ENCODE data around the gene KIFC3. TPM values are rescaled to one million over a fixed set of nuclear protein-coding genes. Genes with fewer than 3 reads are reported as not detected.

KIFC3 gene
- total RNA-seq, 1 donor = 5.8 TPM

DNA sequence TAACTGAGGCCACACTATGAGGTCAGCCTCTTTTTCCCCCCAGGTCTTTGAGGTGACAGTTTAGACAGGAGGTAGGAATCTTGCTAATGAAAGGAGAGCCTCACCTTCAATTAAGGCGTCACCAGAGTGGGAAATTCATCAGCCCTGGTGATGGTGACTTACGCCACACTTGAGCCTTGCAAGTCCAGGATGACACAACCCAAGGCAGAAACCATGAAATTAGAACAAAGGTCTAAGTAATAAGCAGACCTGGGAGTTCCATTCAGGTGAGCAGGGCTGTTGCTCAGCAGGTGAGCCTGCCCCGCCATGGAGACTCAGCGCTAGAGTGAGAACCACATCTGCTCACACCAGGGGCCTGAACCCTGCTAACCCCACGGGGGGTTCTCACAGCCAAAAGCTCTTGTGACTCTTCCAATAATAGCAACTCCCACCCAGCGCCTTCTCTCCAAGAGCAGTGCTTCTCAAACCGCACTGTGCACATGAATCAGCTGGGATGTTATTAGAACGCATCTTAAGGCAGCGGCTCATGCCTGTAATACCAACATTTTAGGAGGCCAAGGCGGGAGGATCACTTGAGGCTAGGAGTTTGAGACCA is 28.7 kb upstream of the KIFC3 start:
- no peaks in the 10 kb centered on the region for H3K9me3 ChIP-seq (ENCODE audit: low read depth, low read length)
- no peaks in the 10 kb centered on the region for H3K4me1 ChIP-seq (ENCODE audit: insufficient read depth, low read length)
- H3K27me3 ChIP-seq (ENCODE audit: insufficient read depth, low read length) = no peaks in the 10 kb centered on the region
- H3K4me3 ChIP-seq (ENCODE audit: low read length) = no peak overlapping the region

DNA sequence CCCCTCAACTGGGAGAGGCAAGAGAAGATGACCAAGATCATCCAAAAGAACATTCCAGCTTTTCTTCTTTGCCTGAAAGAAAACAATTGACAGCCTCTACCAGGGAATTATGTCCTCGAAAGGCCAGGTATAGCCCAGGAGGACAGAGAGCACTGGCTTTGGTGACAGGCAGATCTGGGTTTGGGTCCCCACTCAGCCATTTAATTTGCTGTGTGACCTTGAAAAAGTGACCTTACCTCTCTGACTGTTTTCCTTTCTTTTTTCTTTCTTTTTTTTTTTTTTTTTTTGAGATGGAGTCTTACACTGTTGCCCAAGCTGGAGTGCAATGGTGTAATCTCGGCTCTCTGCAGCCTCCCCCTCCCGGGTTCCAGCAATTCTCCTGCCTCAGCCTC is 27.7 kb upstream of the KIFC3 start:
- no peak overlapping the region for H3K4me3 ChIP-seq (ENCODE audit: low read length)
- H3K4me1 ChIP-seq (ENCODE audit: insufficient read depth, low read length) = no peaks in the 10 kb centered on the region
- H3K9me3 ChIP-seq (ENCODE audit: low read depth, low read length) = no peaks in the 10 kb centered on the region
- H3K27me3 ChIP-seq (ENCODE audit: insufficient read depth, low read length) = no peaks in the 10 kb centered on the region

DNA sequence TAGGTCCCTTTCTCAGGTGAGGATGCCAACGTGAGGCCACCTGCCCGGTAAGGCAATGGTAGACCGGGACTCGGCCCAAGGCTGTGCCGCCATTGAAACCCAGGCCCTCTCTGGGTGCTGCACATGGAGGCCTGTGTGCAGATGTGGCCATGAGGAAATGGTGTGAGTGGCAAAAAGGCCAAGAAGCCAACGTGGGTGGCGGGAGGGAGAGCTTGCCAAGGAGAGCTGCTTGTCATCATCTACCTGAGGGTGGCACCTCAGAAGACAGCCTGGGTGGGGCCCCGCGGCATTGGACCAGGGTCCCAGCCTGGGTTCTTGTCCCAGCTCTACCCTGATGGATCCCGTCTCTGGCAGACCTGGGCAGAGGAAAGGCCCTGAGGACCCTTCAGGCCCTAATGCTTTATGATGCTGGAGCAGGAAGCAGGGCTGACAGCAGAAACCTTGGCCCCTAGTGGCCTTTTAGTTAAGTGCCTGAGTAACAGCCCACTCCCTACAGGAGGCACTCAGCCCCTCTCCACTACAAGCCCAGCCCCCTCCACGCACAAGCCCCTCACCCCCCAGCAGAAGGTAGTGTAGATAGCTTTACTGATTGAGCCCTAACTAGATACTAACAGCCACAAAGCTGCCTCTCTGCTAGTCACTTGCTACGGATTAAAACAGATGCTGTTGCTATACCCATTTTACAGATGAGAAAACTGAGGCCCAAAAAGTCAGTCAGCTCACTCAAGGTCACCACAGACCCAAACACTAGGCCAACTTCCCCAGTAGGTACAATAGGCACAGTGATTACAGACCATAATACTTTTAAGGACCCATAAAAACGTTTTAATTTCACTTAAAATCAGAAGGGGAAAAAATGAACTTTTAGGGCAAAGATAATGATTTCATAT is 26.2 kb upstream of the KIFC3 start:
- H3K4me1 ChIP-seq (ENCODE audit: insufficient read depth, low read length) = no peaks in the 10 kb centered on the region
- H3K27me3 ChIP-seq (ENCODE audit: insufficient read depth, low read length) = no peaks in the 10 kb centered on the region
- H3K4me3 ChIP-seq (ENCODE audit: low read length) = no peak overlapping the region
- H3K9me3 ChIP-seq (ENCODE audit: low read depth, low read length) = no peaks in the 10 kb centered on the region

DNA sequence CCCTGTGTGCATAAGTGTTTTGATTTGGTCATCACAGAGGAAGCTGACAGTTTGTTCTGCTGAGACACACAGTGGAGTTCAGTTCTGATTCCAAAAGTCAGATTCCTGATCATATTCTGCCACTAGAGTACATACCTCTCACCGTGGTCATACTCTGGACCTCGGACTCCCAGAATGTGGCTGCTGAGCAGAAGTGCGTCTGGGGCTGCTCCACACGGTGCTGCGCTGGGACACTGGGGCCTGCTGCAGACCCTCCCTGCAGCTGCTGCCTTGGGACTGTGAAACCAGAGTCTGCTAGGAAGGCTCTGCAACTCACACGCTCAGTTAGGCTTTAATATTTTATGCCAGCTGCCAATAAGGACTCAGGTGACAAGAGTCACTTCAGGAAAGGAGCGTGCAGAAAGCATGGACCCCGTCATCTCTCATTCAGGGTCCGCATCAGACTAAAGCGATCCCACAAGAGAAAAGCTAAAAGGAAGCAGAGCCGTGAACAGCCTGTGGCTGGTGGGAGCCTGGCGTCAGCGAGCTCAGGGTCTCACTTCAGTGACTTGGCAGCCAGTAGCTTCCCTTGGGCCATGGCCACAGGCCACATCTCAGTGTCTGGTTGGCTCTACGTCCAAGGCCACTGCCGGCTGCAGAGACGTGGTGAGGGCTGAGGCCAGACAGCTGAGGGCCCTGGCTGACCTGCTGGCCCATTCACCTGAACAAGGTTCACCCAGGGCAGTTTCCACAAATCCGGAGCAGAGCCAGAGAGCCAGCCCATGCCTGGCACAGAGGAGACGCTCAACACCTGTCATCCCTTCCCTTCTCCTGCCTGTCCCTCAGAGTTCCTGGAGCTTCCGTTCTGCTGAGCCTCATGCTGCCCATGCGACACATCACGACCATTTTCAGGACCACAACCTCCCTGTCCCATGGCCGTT is 24.7 kb upstream of the KIFC3 start:
- Histone ChIP-seq H3K4me3 (ENCODE audit: low read length) (no peak overlapping the region), H3K27me3 (ENCODE audit: insufficient read depth, low read length) (no peaks in the 10 kb centered on the region), H3K4me1 (ENCODE audit: insufficient read depth, low read length) (no peaks in the 10 kb centered on the region), H3K9me3 (ENCODE audit: low read depth, low read length) (no peaks in the 10 kb centered on the region)

DNA sequence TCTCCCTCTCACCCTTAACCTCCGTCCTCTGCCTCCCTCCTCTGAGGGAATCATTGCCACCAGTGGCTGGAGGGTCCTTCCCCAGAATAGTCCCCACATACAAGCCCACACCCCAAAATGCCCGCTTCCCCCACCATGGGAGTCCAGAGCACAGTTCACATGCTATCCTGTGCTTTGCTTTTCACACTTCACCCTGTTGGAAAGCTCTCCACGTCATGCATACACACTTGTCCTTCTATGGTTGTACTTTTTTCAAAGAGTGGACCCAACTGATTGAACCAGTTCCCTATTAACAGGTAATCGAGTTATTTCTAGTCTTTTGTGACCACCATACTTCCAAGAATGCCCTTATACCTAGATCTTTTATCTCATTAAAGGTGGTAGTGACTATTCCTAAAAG is 23.8 kb upstream of the KIFC3 start:
- H3K4me3 ChIP-seq (ENCODE audit: low read length) = no peak overlapping the region
- no peaks in the 10 kb centered on the region for H3K9me3 ChIP-seq (ENCODE audit: low read depth, low read length)
- no peaks in the 10 kb centered on the region for H3K27me3 ChIP-seq (ENCODE audit: insufficient read depth, low read length)
- no peaks in the 10 kb centered on the region for H3K4me1 ChIP-seq (ENCODE audit: insufficient read depth, low read length)

DNA sequence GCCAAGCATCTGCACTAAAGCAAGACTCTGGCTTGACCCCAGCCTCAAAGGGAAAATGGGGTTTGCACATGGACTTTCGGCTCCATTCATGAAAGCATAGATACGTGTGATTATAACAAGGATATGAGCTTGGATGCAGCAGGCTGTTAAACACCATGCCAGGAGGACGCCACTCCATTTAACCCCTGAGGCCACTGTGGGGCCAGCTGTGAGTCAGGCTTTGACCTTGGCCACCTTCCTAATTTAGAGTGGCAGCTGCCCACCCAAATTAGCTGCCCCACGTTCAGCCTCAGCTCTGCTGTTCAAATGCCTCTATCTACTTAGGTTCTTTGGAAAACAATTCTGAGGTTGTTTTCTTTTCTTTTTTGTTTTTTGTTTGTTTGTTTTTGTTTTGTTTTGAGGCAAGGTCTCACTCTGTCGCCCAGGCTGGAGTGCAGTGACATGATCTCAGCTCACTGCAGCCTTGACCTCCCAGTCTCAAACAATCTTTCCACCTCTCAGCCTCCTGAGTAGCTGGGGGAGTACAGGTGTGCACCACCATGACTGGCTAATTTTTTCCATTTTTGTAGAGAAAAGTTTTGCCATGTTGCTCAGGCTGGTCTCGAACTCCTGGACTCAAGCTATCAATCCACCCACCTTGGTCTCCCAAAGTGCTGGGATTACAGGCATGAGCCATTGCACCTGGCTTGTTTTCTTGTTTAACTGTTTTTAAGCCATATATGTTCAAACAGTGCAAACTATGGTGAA is 23.2 kb upstream of the KIFC3 start:
- H3K4me3 ChIP-seq (ENCODE audit: low read length) = no peak overlapping the region
- H3K27me3 ChIP-seq (ENCODE audit: insufficient read depth, low read length) = no peaks in the 10 kb centered on the region
- H3K4me1 ChIP-seq (ENCODE audit: insufficient read depth, low read length) = no peaks in the 10 kb centered on the region
- no peaks in the 10 kb centered on the region for H3K9me3 ChIP-seq (ENCODE audit: low read depth, low read length)

DNA sequence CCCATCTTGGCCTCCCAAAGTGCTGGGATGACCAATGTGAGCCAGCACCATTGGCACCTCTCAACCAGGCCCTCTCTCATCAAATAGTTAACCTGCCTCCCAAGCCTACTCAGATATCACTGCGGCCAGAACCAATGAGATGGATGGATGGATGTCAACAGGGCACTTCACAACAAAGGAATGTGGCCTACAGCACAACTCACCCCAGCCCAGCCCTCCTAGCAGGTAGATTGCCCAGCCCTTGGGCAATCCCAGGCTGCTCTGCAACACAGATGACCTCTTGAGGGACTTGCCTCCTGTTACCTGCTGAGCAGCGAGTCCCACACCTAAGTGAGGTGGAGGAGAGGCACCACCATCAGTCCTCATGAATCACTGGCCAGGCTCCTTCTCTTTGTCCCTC is 22.6 kb upstream of the KIFC3 start:
- Histone ChIP-seq H3K27me3 (ENCODE audit: insufficient read depth, low read length) (no peaks in the 10 kb centered on the region), H3K9me3 (ENCODE audit: low read depth, low read length) (no peaks in the 10 kb centered on the region), H3K4me1 (ENCODE audit: insufficient read depth, low read length) (no peaks in the 10 kb centered on the region), H3K4me3 (ENCODE audit: low read length) (no peak overlapping the region)

DNA sequence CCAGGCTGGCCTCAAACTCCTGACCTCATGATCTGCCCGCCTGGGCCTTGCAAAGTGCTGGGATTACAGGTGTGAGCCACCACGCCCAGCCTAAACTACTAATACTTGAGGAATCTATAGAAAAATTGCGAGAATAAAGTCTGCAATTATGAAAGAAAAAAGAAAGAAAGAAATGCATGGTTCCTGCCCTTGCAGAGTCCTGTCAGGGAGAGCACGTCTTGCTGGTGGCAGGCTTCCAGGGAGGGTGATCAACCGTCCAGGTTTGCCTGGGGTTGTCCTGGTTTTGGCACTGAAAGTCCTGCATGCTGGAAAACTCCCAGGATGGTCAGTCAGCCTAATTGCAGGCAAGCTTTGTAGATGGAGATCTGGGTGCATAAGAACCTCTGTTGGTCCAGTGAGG is 21.5 kb upstream of the KIFC3 start:
- Histone ChIP-seq H3K9me3 (ENCODE audit: low read depth, low read length) (no peaks in the 10 kb centered on the region), H3K27me3 (ENCODE audit: insufficient read depth, low read length) (no peaks in the 10 kb centered on the region), H3K4me3 (ENCODE audit: low read length) (no peak overlapping the region), H3K4me1 (ENCODE audit: insufficient read depth, low read length) (no peaks in the 10 kb centered on the region)

DNA sequence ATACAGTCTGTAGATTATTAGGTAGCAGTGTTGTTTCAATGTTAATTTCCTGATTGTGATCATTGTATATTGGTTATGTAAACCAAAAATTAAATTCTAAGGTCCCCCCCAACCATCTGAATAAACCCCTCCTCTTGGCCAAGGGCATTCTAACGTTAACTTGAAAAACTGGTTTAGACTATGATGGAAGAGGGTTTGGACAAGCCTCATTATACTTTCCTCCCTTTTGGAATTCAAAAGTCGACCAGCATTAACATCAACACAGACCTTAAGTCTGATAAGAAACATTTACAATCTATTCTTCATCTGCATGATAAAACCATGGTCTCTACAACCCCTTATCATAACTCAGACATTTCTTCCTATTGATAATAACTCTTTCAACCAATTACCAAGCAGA is 20.6 kb upstream of the KIFC3 start:
- Histone ChIP-seq H3K4me1 (ENCODE audit: insufficient read depth, low read length) (no peaks in the 10 kb centered on the region), H3K27me3 (ENCODE audit: insufficient read depth, low read length) (no peaks in the 10 kb centered on the region)

DNA sequence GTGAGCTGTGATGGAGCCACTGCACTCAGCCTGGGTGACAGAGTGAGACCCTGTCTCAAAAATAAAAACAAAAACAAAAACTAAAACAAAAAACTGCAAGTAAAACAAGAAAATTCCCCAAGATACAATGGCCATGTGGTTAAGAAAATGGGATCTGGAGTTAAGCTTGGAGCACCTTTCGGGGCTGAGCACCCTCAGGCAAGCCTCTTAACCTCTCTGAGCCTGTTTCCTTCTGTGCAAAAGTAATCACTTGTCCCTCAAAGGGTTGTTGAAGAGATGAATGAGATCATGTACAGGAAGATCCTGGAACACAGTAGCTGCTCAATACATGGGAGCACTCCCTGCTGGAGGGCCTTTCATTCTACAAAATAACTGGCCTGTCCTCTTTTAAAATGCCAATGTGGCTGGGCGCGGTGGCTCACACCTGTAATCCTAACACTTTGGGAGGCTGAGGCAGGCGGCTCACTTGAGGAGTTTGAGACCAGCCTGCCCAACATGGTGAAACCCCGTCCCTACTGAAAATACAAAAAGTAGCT is 19.8 kb upstream of the KIFC3 start:
- H3K27me3 ChIP-seq (ENCODE audit: insufficient read depth, low read length) = no peaks in the 10 kb centered on the region
- no peaks in the 10 kb centered on the region for H3K4me1 ChIP-seq (ENCODE audit: insufficient read depth, low read length)
- no peak overlapping the region for H3K4me3 ChIP-seq (ENCODE audit: low read length)
- H3K9me3 ChIP-seq (ENCODE audit: low read depth, low read length) = no peaks in the 10 kb centered on the region

More for the DNA sequence above, 20.6 kb upstream of the KIFC3 start:
- Histone ChIP-seq H3K4me3 (ENCODE audit: low read length) (no peak overlapping the region), H3K9me3 (ENCODE audit: low read depth, low read length) (no peaks in the 10 kb centered on the region)

DNA sequence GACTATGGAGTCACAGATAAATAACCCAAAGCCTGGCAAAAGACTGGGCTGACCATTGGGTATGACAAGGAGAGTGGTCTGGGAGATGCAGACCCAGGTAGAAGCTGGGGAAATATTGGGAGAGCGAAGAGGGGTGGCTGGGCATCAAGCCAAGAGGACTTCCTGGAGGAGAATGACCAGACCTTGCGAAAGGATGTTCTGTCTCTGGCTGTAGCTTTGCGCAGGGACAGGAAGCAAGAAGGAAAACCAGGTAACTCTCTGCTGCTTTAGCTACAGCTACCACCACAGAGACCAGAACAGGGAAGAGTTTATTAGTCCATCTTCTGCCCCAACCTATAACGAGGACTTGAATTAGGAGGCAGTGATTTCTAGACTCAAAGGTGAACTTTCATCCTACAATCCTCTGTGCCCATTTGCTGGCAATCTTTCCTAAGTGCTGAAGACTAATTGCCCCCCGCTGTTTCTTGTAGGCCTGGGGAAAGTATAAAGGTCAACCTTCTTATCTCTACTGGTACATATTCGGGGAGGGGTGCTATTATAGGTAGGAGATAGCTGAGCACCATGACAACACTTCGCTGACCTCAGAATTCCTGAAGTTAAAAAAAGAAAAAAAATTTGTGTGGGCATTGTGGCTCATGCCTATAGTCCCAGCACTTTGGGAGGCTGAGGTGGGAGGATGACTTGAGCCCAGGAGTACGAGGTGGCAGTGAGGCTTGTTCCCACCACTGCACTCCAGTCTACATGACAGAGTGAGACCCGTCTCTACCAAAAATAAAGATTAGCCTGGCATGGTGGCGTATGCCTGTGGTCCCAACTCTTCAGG is 19.1 kb upstream of the KIFC3 start:
- H3K9me3 ChIP-seq (ENCODE audit: low read depth, low read length) = no peaks in the 10 kb centered on the region
- no peak overlapping the region for H3K4me3 ChIP-seq (ENCODE audit: low read length)
- peaks cover 4% of the 10 kb centered on the region for H3K4me1 ChIP-seq (ENCODE audit: insufficient read depth, low read length)
- H3K27me3 ChIP-seq (ENCODE audit: insufficient read depth, low read length) = no peaks in the 10 kb centered on the region

DNA sequence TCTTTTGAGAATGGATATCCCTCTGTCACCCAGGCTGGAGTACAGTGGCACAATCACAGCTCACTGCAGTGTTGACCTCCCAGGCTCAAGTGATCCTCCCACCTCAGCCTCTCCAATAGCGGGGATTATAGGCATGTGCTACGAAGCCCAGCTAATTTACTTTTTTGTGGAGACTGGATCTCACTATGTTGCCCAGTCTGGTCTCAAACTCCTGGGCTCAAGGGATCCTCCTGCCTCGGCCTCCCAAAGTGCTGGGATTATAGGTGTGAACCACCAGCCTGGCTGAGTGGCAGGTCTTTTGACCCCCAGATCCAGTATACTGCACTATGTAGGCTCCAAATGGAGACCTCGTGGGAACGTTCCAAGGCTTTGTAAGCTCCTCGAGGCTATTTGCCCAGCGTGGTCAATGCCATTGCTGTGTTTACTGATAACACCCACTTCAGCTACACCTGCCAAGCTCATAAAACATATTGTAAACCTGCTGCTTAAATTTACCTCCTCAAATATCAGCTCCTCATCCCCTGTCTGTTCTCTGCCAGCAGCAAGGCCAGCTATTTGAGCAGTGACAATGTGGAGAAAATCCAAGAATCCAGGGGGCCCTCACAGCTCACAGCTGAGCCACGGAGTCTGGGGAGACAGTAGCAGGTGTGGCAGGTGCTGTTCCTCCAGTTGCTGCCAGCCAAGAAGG is 16.2 kb upstream of the KIFC3 start:
- Histone ChIP-seq H3K27me3 (ENCODE audit: insufficient read depth, low read length) (no peaks in the 10 kb centered on the region), H3K4me3 (ENCODE audit: low read length) (no peak overlapping the region), H3K4me1 (ENCODE audit: insufficient read depth, low read length) (peaks cover 11% of the 10 kb centered on the region), H3K9me3 (ENCODE audit: low read depth, low read length) (no peaks in the 10 kb centered on the region)

DNA sequence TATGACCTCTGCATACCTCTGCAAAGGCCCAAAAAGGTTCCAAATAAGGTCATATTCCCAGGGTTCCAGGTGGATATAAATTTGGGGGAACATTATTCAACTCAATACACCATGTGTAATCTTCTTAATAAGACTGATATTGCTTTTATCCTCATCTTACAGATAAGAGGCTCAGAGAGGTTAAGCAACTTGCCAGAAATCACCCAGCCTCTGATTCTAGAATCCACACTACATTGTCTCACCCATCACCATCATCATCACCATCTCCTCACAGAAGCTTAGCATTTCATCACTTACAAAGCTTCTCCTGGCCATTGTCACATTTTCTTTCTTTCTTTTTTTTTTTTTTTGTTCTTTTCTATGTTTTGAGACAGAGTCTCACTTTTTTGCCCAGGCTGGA is 15.4 kb upstream of the KIFC3 start:
- no peaks in the 10 kb centered on the region for H3K27me3 ChIP-seq (ENCODE audit: insufficient read depth, low read length)
- H3K4me3 ChIP-seq (ENCODE audit: low read length) = no peak overlapping the region
- peaks cover 11% of the 10 kb centered on the region for H3K4me1 ChIP-seq (ENCODE audit: insufficient read depth, low read length)
- H3K9me3 ChIP-seq (ENCODE audit: low read depth, low read length) = no peaks in the 10 kb centered on the region
